IMR-90 (cell line): ENCODE measurements around the gene KLF9.

ENCODE experiments used
- POLR2A ChIP-seq: IDR thresholded peaks from 2 replicates; pipeline ENCODE4 v1.6.1; 2012; ENCODE audit warnings: mild to moderate bottlenecking, low read depth, low read length
- RFX5 ChIP-seq: IDR thresholded peaks from 2 replicates; pipeline ENCODE4 v1.8.0; 2012; ENCODE audit warnings: low read depth, mild to moderate bottlenecking, low read length, moderate library complexity
- USF2 ChIP-seq: fragments of 150-350 bp; IDR thresholded peaks from 2 replicates; pipeline ENCODE4 v1.6.1; 2017; ENCODE audit warnings: mild to moderate bottlenecking, antibody characterized with exemption, low read length, low read depth

- TF ChIP-seq USF2 (no peak), POLR2A (no peak), RFX5 (no peak)
These were observed 30.4 kb upstream of the KLF9 start for GRCh38 chr9:70444904-70445303.
